Astrocyte (in vitro differentiated cells and primary cell): ENCODE measurements around the gene WDR27.

Source experiments
- CTCF ChIP-seq: IDR thresholded peaks from 2 replicates; pipeline ENCODE4 v1.5.1; 2011; ENCODE audit warnings: low read depth, mild to moderate bottlenecking, inconsistent platforms, low read length, moderate library complexity; ENCODE audit not compliant: insufficient read depth
- EZH2 ChIP-seq: IDR thresholded peaks from 2 replicates; pipeline ENCODE4 v1.6.1; 2012; ENCODE audit warnings: mild to moderate bottlenecking, low read length, inconsistent platforms; ENCODE audit not compliant: insufficient read depth

DNA sequence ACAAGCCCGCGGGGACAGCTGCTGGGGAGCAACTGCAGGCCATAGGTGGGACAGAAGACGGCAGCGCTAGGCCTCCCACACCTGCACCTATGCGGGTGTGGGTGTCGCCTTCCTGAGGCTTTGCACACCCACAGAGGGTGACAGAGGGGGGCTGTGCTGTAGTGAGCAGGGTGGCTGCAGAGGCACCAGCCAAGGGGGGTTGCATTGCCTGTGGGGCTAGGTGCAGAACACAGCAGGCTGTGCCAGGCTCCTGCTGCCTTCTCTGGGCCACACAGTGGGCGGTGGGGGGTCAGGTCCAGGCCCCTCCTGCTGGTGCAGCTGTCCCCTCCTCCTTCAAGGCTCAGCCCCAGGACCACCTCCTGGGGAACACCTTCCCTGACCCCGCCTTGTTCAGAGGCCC lies 75.7 kb downstream of the WDR27 start:
- TF ChIP-seq CTCF (no peak), EZH2 (no peak)
